ENCODE results near the gene MPL. TPM values are rescaled to one million over a fixed set of nuclear protein-coding genes. Genes with fewer than 3 reads are reported as not detected.

The MPL gene
- total and polyA plus RNA-seq, 2 of the 13 experiments (the other 11 are each of a cell fraction or from before 2014, with no cell fraction given): not detected

DNA sequence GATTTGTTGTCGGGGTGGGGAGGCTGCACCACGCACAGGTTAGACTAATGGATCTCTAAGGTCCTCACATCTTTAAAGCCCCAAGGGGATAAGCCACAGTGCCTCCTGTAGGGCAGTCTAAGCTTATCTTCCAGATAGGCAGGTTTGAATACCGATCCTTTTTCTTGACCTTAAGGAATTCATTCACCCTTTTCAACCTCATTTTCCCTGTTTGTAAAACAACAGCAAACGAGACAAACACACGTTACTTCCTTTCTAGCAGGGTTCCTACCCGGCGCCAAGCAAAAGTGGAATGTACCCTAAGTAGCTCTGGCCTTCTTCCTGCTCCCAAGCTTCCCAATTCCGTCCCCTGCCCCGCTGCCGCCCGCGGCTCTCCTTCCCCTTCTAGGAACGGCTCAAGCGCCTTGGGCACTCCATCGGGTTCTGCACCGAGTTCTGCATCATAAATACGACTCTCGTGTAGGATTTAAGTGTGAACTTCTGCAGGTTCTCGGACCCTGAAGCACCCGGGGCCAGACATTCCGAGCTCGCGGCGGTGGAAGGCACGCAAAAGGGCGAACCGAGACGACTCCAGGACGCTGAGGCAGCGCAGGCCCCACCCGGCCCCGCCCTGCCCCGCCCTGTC is 20.6 kb downstream of the MPL start (continued):
- TF ChIP-seq ZNF232 (CRISPR knock-in tag; IDR thresholded peaks at IDR 0.05; ENCODE audit: borderline replicate concordance) (0 out of 2 replicates have a peak, but pooled peaks have one; percentile 13), HNF4G (IDR thresholded peaks at IDR 0.05; ENCODE audit: borderline replicate concordance, low read depth, low read length) (no peak), HNF4G (CRISPR knock-in tag; IDR thresholded peaks at IDR 0.05; ENCODE audit: borderline replicate concordance, low read depth) (no peak), CHCHD3 (CRISPR knock-in tag; IDR thresholded peaks at IDR 0.05) (no peak), GFI1 (CRISPR knock-in tag; IDR thresholded peaks at IDR 0.05; ENCODE audit: borderline replicate concordance) (0 out of 2 replicates have a peak, but pooled peaks have one; percentile 13), ZNF761 (CRISPR knock-in tag; conservative IDR thresholded peaks at IDR 0.05) (no peak), ZNF160 (CRISPR knock-in tag; IDR thresholded peaks at IDR 0.05) (no peak), MEIS2 (CRISPR knock-in tag; IDR thresholded peaks at IDR 0.05) (no peak), ZNF362 (CRISPR knock-in tag; IDR thresholded peaks at IDR 0.05; ENCODE audit: borderline replicate concordance) (no peak), KLF12 (CRISPR knock-in tag; IDR thresholded peaks at IDR 0.05; ENCODE audit: borderline replicate concordance) (peak; percentile 82; the same call in 1 of the 2 replicates), ZC3H4 (CRISPR knock-in tag; IDR thresholded peaks at IDR 0.05; ENCODE audit: borderline replicate concordance) (no peak), NKX3-1 (CRISPR knock-in tag; IDR thresholded peaks at IDR 0.05) (peak; percentile 51), ZNF780A (CRISPR knock-in tag; IDR thresholded peaks at IDR 0.05) (no peak), ZNF570 (CRISPR knock-in tag; IDR thresholded peaks at IDR 0.05; ENCODE audit: borderline replicate concordance) (no peak), TRIM22 (IDR thresholded peaks at IDR 0.05) (no peak), ZNF44 (CRISPR knock-in tag; IDR thresholded peaks at IDR 0.05) (no peak), CHD2 (IDR thresholded peaks at IDR 0.05; ENCODE audit: low read depth, low read length) (no peak), ZNF652 (CRISPR knock-in tag; IDR thresholded peaks at IDR 0.05; ENCODE audit: borderline replicate concordance, low read depth) (no peak), PLRG1 (conservative IDR thresholded peaks at IDR 0.05) (no peak), JUN (CRISPR knock-in tag; IDR thresholded peaks at IDR 0.05) (0 out of 2 replicates have a peak, but pooled peaks have one; percentile 35), ZNF121 (CRISPR knock-in tag; IDR thresholded peaks at IDR 0.05) (no peak), MAFG (CRISPR knock-in tag; IDR thresholded peaks at IDR 0.05) (no peak)
- TF ChIP-seq, protein P1, sequence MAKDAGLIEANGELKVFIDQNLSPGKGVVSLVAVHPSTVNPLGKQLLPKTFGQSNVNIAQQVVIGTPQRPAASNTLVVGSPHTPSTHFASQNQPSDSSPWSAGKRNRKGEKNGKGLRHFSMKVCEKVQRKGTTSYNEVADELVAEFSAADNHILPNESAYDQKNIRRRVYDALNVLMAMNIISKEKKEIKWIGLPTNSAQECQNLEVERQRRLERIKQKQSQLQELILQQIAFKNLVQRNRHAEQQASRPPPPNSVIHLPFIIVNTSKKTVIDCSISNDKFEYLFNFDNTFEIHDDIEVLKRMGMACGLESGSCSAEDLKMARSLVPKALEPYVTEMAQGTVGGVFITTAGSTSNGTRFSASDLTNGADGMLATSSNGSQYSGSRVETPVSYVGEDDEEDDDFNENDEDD (CRISPR knock-in tag; IDR thresholded peaks at IDR 0.05; ENCODE audit: borderline replicate concordance): no peak
- TF ChIP-seq, protein P2, sequence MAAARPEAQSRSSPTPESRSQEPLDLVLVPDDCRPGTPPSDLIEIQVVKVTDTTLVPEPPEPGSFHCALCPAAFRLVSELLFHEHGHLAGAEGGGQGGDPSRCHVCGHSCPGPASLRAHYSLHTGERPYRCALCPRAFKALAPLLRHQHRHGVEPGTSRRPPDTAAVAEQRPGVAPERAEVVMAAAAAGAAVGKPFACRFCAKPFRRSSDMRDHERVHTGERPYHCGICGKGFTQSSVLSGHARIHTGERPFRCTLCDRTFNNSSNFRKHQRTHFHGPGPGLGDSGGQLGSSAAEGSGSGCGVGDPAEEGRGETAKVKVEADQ (CRISPR knock-in tag; IDR thresholded peaks at IDR 0.05; ENCODE audit: borderline replicate concordance): no peak
- TF ChIP-seq, protein P3, sequence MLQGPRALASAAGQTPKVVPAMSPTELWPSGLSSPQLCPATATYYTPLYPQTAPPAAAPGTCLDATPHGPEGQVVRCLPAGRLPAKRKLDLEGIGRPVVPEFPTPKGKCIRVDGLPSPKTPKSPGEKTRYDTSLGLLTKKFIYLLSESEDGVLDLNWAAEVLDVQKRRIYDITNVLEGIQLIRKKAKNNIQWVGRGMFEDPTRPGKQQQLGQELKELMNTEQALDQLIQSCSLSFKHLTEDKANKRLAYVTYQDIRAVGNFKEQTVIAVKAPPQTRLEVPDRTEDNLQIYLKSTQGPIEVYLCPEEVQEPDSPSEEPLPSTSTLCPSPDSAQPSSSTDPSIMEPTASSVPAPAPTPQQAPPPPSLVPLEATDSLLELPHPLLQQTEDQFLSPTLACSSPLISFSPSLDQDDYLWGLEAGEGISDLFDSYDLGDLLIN (CRISPR knock-in tag; IDR thresholded peaks at IDR 0.05; ENCODE audit: borderline replicate concordance): no peak

Data from HepG2 (cell line).